NOMO-1 treated with dmso at 0.1 percent for 144 hours (cell line): ENCODE measurements around the gene USP48.
"Not testable (repeated sequence)": the region's sequence is repeated elsewhere in the genome, so short reads cannot be mapped to it uniquely, and the experiment has no call there.

Experiments
- DNase-seq: peaks from one replicate; lab custom pipeline; 2025; ENCODE audit not compliant: unreplicated experiment; lab: John Stamatoyannopoulos, UW

The USP48 gene

DNA sequence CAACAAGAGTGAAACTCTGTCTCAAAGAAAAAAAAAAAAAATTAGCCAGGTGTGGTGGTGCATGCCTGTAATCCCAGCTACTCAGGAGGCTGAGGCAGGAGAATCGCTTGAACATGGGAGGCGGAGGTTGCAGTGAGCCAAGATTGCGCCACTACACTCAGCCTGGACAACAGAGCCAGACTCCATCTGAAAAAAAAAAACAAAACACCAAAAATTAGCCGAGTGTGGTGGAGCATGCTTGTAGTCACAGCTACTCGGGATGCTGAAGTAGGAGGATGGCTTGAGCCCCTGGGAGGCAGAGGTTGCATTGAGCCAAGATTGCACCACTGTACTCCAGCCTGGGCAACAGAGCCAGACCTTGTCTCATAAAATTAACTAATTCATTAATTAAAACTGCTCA lies 6.0 kb downstream of the USP48 start:
- DNase-seq, result not testable (repeated sequence)

DNA sequence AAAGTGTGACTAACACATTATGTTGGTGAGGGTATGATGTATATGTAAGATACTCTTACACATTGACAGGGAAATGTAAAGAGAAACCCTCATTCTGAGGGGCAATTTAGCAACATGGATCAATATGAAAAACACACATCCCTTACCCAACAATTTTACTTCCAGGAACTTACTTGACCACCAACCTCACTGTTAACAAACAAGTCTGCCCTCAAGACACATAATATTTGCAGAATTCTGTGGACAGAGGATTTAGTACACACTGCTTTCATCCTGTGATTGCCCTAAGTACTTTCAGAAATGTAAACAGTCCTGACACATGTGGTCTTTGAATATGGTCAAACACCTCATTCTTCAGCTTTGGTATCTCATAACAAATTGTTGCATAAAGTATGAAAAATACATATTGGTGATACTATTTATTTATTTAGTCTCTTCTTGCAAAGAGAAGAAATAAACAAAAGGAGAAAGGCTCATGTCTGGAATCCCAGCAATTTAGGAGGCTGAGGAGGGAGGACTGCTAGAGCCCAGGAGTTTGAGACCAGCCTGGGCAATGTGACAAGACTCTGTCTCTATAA lies 6.9 kb downstream of the USP48 start:
- no peak for DNase-seq

GRCh38 chr1:21775550-21775914 lies 7.4 kb downstream of the USP48 start:
- DNase-seq, result no peak

DNA sequence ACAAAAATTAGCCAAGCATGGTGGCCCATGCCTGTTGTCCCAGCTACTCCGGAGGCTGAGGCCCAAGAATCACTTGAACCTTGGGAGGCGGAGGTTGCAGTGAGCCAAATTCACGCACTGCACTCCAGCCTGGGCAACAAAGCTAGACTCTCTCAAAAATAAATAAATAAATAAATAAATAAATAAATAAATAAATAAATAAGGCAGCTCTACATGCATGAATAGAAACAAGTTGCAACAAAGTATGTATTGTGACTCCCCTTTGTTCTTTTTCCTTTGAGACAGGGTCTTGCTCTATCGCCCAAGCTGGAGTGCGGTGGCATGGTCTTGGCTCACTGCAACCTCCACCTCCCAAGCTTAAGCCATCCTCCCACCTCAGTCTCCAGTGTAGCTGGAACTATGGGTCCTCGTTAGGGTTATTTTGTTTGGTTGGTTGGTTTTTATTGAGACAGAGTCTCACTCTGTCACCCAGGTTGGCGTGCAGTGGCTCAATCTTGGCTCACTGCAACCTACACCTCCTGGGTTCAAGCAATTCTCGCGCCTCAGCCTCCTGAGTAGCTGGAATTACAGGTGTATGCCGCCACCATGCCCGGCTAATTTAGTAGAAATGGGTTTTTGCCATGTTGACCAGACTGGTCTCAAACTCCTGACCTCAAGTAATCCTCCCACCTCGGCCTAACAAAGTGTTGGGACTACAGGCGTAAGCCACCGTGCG lies 8.0 kb downstream of the USP48 start:
- no peak for DNase-seq

- no peak for DNase-seq
These were observed 9.4 kb downstream of the USP48 start for GRCh38 chr1:21773585-21773984.

- not testable (repeated sequence) for DNase-seq
These were observed 11.3 kb downstream of the USP48 start for GRCh38 chr1:21771672-21772071.

- not testable (repeated sequence) for DNase-seq
These were observed 12.3 kb downstream of the USP48 start for GRCh38 chr1:21770602-21771001.

- DNase-seq, result no peak
These were observed 12.7 kb downstream of the USP48 start for GRCh38 chr1:21770201-21770600.

- not testable (repeated sequence) for DNase-seq
These were observed 15.8 kb downstream of the USP48 start for GRCh38 chr1:21767106-21767505.

DNA sequence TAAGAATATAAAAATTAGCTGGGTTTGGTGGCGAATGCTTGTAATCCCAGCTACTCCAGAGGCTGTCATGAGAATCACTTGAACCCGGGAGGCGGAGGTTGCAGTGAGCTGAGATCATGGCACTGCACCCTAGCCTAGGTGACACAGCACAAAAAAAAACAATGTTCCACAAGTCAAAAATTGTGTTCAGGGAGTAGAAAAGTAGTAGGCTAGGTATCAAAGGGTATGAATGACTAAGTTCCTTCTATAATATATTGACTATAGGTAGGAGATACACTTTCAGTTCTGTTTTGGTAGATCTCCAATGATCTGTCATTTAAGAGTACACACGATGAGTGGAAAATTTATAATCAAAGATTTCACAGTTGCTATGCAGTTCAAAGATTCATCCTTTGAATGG lies 16.7 kb downstream of the USP48 start:
- DNase-seq, result no peak

DNA sequence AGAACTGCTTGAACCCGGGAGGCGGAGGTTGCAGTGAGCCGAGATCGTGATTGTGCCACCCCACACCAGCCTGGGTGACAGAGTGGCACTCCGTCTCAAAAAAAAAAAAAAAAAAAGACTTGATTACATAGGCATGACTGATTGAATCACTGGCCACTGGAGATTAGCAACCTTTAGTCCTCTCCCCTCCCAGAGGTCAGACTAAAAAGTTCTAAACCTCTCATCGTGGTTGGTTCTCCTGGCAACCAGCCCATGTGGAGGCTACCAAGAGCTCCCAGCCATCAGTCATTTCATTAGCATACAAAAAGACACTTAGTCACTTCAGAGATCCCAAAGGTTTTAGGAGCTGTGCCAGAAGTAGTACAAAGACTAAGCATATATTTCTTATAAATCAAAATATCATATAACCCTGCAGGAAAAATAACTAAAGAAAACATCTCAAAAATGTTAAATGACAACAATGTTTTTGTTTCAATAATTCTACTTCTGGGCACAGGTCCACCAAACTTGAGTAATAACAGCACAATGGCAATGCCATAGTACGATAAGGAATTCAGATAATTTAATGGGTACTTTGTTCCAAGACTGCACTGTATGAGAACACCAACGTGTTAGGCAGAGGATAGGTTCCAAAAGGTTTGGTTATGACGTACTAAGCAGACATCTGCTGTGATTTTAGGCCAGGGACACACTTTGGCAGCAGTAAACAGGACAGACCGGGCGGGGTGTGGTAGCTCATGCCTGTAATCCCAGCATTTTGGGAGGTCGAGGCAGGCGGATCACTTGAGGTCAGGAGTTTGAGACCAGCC lies 18.1 kb downstream of the USP48 start:
- DNase-seq, result no peak

DNA sequence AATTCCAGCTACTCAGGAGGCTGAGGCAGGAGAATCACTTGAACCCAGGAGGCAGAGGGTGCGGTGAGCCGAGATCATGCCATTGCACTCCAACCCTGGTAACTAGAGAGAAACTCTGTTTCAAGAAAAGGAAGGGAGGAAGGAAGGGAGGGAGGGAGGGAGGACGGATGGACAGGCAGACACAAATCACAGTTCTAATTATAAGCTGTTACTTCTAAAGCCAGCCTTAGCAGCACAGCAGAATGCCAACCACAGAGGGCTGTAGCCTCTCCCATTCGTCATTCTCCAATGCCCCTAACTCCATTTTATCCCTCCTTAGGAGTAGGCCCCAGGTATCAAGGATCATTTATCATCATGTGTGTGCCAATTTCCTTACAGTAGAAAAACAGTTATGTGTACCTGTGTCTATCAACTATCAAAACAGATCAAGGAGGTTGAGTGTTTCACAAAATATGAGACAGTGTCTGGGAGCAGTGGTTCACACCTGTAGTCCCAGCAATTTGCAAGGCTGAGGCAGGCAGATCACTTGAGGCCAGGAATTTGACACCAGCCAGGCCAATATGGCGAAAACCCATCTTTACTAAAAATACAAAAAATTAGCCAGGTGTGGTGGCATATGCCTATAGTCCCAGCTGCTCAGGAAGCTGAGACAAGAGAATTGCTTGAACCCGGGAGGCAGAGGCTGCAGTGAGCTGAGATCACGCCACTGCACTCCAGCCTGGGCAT lies 19.1 kb downstream of the USP48 start:
- no peak for DNase-seq

GRCh38 chr1:21763236-21763635 lies 19.7 kb downstream of the USP48 start:
- DNase-seq, result no peak

DNA sequence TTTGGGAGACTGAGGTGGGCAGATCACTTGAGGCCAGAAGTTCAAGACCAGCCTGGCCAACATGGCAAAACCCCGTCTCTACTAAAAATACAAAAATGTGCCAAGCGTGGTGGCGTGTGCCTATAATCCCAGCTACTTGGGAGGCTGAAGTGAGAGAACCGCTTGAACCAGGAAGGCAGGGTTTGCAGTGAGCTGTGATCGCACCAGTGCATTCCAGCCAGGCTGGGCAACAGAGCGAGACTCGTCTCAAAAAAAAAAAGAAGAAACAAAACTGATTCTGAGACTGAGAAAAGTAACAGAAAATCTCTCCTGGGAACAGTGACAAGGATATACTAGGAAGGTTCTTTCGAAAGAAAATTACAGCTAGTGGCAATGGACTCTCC lies 20.9 kb downstream of the USP48 start:
- DNase-seq, result no peak

DNA sequence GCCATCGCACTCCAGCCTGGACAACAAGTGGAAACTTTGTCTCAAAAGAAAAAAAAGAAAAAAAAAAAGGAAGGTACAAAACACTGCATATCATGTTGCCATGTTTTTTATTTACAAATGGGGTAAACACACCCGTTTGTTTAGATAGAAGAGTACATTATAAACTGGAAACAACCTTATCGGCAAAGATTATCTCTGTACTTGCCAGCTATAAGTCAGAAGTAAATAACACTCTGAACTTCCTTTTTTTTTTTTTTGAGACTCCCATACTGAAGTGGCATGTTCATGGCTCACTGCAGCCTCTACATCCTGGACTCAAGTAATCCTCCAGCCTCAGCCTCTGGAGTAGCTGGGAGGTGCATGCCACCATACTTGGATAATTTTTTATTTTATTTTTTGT lies 21.9 kb downstream of the USP48 start:
- no peak for DNase-seq

- DNase-seq, result no peak
These were observed 23.1 kb downstream of the USP48 start for GRCh38 chr1:21759818-21760217.

GRCh38 chr1:21759182-21759581 lies 23.8 kb downstream of the USP48 start:
- DNase-seq, result no peak

- DNase-seq, result no peak
These were observed 24.3 kb downstream of the USP48 start for GRCh38 chr1:21758614-21759013.

GRCh38 chr1:21756393-21757089 lies 26.4 kb downstream of the USP48 start:
- DNase-seq, result no peak

DNA sequence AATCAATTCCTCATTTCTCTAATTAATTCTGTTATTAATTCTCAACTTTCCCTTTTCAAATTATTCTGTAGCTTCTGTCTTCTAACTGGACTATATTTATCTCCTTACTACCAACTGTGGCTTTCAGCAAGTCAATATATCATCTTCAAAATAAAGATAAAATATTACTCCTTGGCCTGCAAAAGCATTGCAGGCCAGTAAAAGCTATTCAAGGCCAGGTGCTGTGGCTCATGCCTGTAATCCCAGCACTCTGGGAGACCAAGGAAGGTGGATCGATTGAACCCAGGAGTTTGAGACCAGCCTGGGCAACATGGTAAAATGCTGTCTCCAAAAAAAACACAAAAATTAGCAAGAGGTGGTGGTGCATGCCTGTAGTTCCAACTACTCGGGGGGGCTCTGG lies 27.9 kb downstream of the USP48 start:
- DNase-seq, result no peak

GRCh38 chr1:21754583-21754982 lies 28.4 kb downstream of the USP48 start:
- DNase-seq, result no peak
